HCT116 (cell line): Measurements from ENCODE around the gene EIF6.

Experiments used
- EGR1 ChIP-seq: IDR thresholded peaks from 2 replicates; pipeline ENCODE4 v1.6.1; 2012; ENCODE audit warnings: low read depth
- EZH2 ChIP-seq: fragments of 200-600 bp; sonication (generic); IDR thresholded peaks from 2 replicates; pipeline ENCODE4 v1.6.1; 2017; ENCODE audit warnings: antibody characterized with exemption, mixed run types
- EZH2phosphoT487 ChIP-seq: fragments of 200-600 bp; IDR thresholded peaks from 2 replicates; pipeline ENCODE4 v1.6.1; 2018; ENCODE audit warnings: antibody characterized with exemption, borderline replicate concordance
- FOSL1 ChIP-seq: IDR thresholded peaks from 2 replicates; pipeline ENCODE4 v1.6.1; 2012; ENCODE audit warnings: low read depth
- POLR2A ChIP-seq: IDR thresholded peaks from 2 replicates; pipeline ENCODE4 v1.7.0; 2011; ENCODE audit warnings: borderline replicate concordance; ENCODE audit not compliant: insufficient read depth, insufficient read length; ENCODE audit errors: extremely low read depth
- RAD21 ChIP-seq: IDR thresholded peaks from 2 replicates; pipeline ENCODE4 v1.6.1; 2012; ENCODE audit warnings: low read depth, mild to moderate bottlenecking
- SIN3A ChIP-seq: IDR thresholded peaks from 2 replicates; pipeline ENCODE4 v1.6.1; 2012; ENCODE audit warnings: low read depth
- SRF ChIP-seq: IDR thresholded peaks from 2 replicates; pipeline ENCODE4 v1.6.1; 2012; ENCODE audit warnings: low read depth
- YY1 ChIP-seq: IDR thresholded peaks from 2 replicates; pipeline ENCODE4 v1.6.1; 2011; ENCODE audit warnings: low read length, low read depth, moderate library complexity, mild to moderate bottlenecking; ENCODE audit not compliant: insufficient replicate concordance; ENCODE audit errors: extremely low read depth
- ZNF274 ChIP-seq: fragments of 200-500 bp; sonication (Bioruptor generic); IDR thresholded peaks from 2 replicates; pipeline ENCODE4 v1.6.1; 2014; ENCODE audit warnings: mild to moderate bottlenecking, low read depth, low read length, inconsistent platforms
- TF ChIP-seq, protein P1 (sequence below), 3 experiments: fragments of 200-600 bp in 1 of 3; sonication (generic) in 1 of 3; IDR thresholded peaks in 2 of 3; conservative IDR thresholded peaks in 1 of 3; 2 replicates each; pipeline ENCODE4 v1.5.1; 2012 to 2017; ENCODE audit warnings: low read depth in 2 of 3, low read length in 2 of 3, antibody characterized with exemption in 1 of 3, borderline replicate concordance in 1 of 3, control low read depth in 1 of 3, mild to moderate bottlenecking in 1 of 3, mixed read lengths in 1 of 3, mixed run types in 1 of 3, moderate library complexity in 1 of 3; ENCODE audit not compliant: insufficient read depth in 1 of 3

GRCh38 chr20:35329435-35330139, 45.0 kb upstream of the EIF6 start:
- no peak for TF ChIP-seq EZH2
- peak; percentile 80 for TF ChIP-seq RAD21
- no peak for TF ChIP-seq SIN3A
- TF ChIP-seq, protein P1, sequence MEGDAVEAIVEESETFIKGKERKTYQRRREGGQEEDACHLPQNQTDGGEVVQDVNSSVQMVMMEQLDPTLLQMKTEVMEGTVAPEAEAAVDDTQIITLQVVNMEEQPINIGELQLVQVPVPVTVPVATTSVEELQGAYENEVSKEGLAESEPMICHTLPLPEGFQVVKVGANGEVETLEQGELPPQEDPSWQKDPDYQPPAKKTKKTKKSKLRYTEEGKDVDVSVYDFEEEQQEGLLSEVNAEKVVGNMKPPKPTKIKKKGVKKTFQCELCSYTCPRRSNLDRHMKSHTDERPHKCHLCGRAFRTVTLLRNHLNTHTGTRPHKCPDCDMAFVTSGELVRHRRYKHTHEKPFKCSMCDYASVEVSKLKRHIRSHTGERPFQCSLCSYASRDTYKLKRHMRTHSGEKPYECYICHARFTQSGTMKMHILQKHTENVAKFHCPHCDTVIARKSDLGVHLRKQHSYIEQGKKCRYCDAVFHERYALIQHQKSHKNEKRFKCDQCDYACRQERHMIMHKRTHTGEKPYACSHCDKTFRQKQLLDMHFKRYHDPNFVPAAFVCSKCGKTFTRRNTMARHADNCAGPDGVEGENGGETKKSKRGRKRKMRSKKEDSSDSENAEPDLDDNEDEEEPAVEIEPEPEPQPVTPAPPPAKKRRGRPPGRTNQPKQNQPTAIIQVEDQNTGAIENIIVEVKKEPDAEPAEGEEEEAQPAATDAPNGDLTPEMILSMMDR (IDR thresholded peaks at IDR 0.05 in 2 of 3, conservative IDR thresholded peaks at IDR 0.05 in 1 of 3; ENCODE audit: borderline replicate concordance in 1 of 3, insufficient read depth in 1 of 3, low read depth in 2 of 3, low read length in 2 of 3), result peak; percentile 83 to 98 (median 90)
- TF ChIP-seq FOSL1, result no peak
- no peak for TF ChIP-seq ZNF274
- TF ChIP-seq POLR2A, result no peak
- no peak for TF ChIP-seq EGR1
- TF ChIP-seq YY1, result no peak
- TF ChIP-seq EZH2phosphoT487, result no peak
- TF ChIP-seq SRF, result no peak
